Activated CD4-positive, alpha-beta T cell treated with anti-CD3 and anti-CD28 coated beads for 1 hour (primary cell): Measurements from ENCODE around the gene SLC6A16.
"Not testable (repeated sequence)": the region's sequence is repeated elsewhere in the genome, so short reads cannot be mapped to it uniquely, and the experiment has no call there.

ENCODE experiments used
- DNase-seq: peaks from one replicate; pipeline ENCODE4 v3.0.0-alpha.2; 2020

SLC6A16 gene

GRCh38 chr19:49344505-49345423 lies 19.8 kb upstream of the SLC6A16 start:
- DNase-seq, result no peak

- DNase-seq, result no peak
Measured at GRCh38 chr19:49343123-49343522, 18.1 kb upstream of the SLC6A16 start.

GRCh38 chr19:49342291-49342721 lies 17.3 kb upstream of the SLC6A16 start:
- DNase-seq, result no peak

- no peak for DNase-seq
Measured at GRCh38 chr19:49340865-49341718, 16.1 kb upstream of the SLC6A16 start.

- DNase-seq, result no peak
Measured at GRCh38 chr19:49340069-49340864, 15.3 kb upstream of the SLC6A16 start.

- no peak for DNase-seq
Measured at GRCh38 chr19:49339301-49340068, 14.5 kb upstream of the SLC6A16 start.

GRCh38 chr19:49338691-49339300 lies 13.8 kb upstream of the SLC6A16 start:
- no peak for DNase-seq

GRCh38 chr19:49338023-49338677 lies 13.2 kb upstream of the SLC6A16 start:
- DNase-seq, result no peak

GRCh38 chr19:49337267-49338022 lies 12.5 kb upstream of the SLC6A16 start:
- DNase-seq, result no peak

GRCh38 chr19:49336482-49337266 lies 11.7 kb upstream of the SLC6A16 start:
- no peak for DNase-seq

- no peak for DNase-seq
Measured at GRCh38 chr19:49335784-49336481, 10.9 kb upstream of the SLC6A16 start.

- DNase-seq, result peak; percentile 38
Measured at GRCh38 chr19:49335071-49335783, 10.2 kb upstream of the SLC6A16 start, which contains the start of gene CD37. CD37 (plus strand) TSS chr19:49335406; CDS start chr19:49335541, 135 bp downstream.

- peak; percentile 56 for DNase-seq
Measured at GRCh38 chr19:49333811-49334288, 8.9 kb upstream of the SLC6A16 start.

- no peak for DNase-seq
Measured at GRCh38 chr19:49333418-49333805, 8.4 kb upstream of the SLC6A16 start.

GRCh38 chr19:49332691-49333417 lies 7.9 kb upstream of the SLC6A16 start:
- not testable (repeated sequence) for DNase-seq

GRCh38 chr19:49331616-49332055 lies 6.6 kb upstream of the SLC6A16 start:
- DNase-seq, result peak; percentile 44

- DNase-seq, result not testable (repeated sequence)
Measured at GRCh38 chr19:49331187-49331586, 6.2 kb upstream of the SLC6A16 start.
